NCI-H460 (cell line): ENCODE data around the gene EXOSC10. TPM values are rescaled to one million over a fixed set of nuclear protein-coding genes. Genes with fewer than 3 reads are reported as not detected.

Source experiments
- DNase-seq: peaks from one replicate; pipeline ENCODE4 v3.0.0-alpha.2; 2016; ENCODE audit warnings: low read depth; ENCODE audit errors: extremely low read depth
- polyA plus RNA-seq: library from polyadenylated mRNA; depleted of rRNA; stranded (reverse); fragments of >200 nt; gene quantifications from 2 replicates; pipeline ENCODE4 v1.2.3, GENCODE V29; 2014; cell fraction: nucleus; rRNA removed
- total RNA-seq: library from RNA; depleted of rRNA; stranded (reverse); fragments of >200 nt; shearing (Covaris generic); gene quantifications from 2 replicates; pipeline ENCODE4 v1.2.3, GENCODE V29; 2014; rRNA removed

EXOSC10 gene
- total RNA-seq: 54.4 and 57.3 TPM in 2 replicates
- 83.8 and 85.9 TPM in 2 replicates for polyA plus RNA-seq

- peak; percentile 85 for DNase-seq
Observed at GRCh38 chr1:11099310-11100148, at the start of gene EXOSC10. EXOSC10 (minus strand) TSS chr1:11099869; CDS start chr1:11099831, 38 bp downstream.

DNA sequence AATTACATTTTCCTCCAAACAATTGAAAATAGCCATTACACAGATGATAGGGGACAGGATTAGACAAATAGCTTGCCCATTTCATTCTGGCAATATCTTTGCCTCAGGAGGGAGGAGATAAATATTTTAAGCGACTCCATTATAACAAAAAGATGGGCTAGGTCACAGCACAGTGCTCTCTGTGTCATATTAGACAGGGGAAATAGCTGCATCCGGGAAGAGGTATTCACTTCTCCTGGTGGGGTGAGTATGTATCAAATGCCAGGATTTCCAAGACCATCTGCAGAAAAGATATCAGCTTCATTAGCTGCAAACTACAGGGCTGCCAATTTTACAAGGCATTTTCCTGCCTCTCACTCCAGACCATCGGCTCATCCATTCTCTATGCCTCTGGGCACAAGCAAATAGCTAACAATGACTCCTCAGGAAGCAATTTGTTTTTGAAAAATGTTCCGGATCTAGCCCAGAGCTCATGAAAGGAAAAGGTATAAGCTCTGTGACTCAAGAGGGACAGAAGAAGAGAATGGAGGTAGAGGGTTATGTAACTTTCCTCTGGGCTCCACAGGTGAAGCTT, 47.6 kb upstream of the EXOSC10 start:
- no peak for DNase-seq

GRCh38 chr1:11145741-11146140, 46.1 kb upstream of the EXOSC10 start:
- DNase-seq: no peak

- no peak for DNase-seq
Observed at GRCh38 chr1:11144570-11145256, 45.0 kb upstream of the EXOSC10 start.

GRCh38 chr1:11143907-11144306, 44.2 kb upstream of the EXOSC10 start:
- no peak for DNase-seq

DNA sequence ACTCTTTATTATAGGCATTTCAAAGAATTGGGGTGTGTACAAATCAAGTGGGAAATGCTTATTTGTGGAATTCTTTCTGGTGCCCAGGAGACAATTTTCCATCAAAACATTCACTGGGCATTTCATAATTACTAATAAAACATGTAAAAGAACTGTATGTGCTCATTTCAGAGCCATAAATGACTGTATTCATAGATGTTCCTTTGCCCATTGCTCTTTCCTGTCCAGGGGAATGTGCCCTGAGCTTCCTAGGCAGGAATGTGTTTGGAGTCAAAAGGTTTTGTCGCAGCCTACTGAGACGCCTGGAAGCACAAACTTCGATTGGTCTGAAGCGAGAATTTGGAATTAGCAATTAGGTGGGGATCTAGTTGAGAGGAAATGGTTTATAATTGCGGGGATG, 43.7 kb upstream of the EXOSC10 start:
- DNase-seq: no peak

GRCh38 chr1:11142618-11143391, 43.1 kb upstream of the EXOSC10 start:
- no peak for DNase-seq

DNA sequence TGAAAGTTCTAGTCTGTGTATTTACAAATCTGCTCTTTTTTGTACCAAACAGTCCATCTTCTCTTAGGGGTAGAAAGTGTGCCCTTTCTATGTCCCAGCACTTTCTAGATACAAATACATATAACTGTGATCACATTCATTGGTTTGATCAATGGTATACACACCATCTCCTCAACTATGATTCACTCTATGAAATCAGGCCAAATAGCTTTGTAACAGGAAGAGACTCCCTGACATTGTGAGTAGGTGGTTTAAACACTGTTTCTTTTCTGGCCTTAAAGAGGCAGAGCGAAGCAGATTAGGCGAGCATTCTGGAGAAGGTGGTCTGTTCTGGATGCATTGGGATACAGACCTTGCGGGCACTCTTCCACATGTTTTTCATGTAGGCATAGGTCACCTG, 39.3 kb upstream of the EXOSC10 start:
- no peak for DNase-seq

GRCh38 chr1:11138029-11138428, 38.4 kb upstream of the EXOSC10 start:
- DNase-seq: no peak

DNA sequence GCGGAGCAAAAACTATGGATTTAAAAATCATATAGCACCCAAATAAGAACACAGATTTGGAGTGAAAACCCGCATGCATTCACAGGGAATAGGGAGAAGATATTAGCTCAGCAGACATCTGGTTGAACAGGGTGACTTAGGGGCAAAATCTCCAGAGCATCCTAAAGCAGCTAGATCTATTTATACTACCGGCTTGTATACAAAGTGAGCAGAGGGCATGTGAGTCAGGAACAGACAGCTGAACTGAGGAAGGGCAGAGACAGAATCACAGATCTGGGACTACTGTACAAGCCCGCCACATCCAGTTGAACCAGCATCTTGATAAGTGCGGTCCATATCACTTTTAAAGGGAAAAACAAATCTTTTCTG, 35.2 kb upstream of the EXOSC10 start:
- DNase-seq: no peak

DNA sequence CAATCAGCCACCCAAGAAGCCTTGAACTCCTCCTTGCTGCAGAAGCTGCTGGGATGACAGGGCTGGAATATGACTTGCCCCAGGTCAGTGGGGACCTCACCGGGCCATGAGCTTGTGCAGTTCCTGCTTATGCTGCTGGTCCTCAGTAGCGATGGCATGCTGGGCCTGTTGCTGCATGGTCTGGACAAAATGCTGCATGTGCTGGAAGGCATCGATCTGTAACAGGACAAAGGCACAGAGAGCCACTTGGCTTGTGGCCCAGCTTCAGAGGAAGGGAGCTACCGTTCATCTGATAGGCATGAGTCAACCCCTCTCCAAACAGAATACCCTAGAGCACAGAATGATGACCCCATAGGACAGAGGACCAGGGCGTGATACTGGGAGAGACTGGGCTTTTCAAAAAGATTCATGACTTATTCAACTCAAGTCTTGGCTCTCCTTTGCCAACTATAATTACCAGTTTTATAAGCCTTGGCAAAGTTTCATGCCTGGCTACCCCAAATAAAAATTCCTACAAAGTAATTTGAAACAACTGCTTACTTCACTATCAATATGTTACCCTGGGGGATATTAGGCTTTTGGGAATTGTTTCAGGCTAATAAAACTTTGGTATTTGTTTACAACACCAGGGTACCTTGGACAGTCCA, 34.7 kb upstream of the EXOSC10 start:
- DNase-seq: no peak

DNA sequence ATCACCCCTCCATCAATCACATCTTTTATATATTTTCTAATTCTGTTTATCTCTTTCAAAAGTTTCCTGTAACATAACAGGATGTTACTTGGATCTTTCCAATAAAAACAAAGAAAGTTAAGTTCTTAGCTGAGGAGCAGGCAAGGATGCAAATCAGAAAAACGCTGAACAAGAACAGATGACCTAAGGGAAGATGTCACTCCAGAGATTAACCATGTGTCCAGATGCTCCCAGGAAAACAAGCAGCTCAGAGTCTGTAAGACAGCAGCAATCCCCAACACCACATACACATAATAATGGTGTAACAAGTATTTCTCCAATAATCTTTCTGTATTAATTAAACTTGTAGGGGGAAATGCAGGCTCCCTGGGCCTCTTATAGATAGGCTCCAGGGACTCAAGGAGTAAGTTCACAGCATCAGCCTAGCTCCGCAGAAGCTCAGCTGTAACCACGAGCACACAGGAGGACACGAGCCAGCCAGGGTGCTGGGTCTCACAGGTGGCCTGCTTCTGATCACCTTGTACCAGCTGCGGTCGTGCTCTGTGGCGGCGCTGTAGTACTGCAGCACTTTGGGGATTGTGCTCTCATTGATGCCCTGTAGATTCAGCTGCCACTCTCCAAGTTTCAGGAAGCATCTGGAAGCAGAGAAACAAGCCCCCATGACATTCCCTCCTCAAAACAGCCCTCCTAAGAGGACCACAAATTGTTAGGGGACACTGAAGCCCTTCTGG, 33.1 kb upstream of the EXOSC10 start:
- DNase-seq: no peak

- no peak for DNase-seq
Observed at GRCh38 chr1:11131816-11132215, 32.1 kb upstream of the EXOSC10 start.

- DNase-seq: no peak
Observed at GRCh38 chr1:11130406-11130805, 30.7 kb upstream of the EXOSC10 start.

DNA sequence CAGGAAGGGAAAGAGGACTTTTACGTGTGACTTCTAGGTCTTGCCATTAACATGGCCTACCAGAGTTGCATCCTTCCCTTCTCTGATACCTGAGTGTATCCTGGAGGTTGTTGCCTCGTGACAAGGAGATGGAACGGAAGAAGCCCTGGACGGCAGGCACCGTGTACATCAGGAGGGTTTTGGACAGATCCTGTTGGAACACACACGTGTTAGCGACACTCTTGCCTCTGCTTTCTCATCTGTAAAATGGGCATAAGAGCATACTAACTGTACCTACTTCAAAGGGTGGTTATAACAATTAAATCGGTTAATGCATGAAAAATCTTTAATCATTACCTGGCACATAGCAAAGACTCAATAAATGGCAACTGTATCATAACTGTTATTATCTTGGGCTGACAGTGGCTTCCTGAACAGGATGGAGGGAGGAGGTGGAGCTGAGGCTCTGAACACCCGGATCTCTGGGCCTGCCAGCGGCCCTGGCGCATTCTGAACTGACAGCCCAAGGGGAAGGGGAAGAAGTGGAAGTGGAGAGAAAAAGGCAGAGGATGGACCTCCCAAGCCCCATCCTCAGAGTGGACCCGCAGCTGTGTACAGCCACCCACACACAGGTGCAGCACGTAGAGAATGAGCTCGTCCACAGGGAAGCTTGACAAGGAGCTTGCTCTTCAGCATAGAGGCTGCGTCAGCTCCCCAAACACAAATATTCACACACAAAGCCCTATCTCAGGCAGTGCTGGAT, 30.2 kb upstream of the EXOSC10 start:
- no peak for DNase-seq

DNA sequence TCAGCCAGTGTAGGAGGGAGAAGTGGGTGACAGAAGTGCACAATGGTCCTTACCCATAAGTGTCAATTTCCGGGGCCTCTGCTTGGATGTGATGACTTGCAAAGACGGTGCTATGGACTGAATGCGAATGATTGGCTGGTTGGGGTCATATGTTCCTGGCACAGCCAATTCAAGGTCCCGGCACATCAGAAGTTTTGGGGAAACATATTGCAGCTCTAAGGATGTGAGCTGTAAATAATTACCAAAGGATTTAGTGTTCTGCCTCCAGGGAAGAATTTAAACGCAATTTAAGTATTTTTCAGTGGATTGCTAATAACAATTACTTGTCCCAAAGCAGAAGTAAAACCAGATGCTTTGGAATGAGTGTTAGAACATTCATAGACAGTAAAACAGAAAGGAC, 26.9 kb upstream of the EXOSC10 start:
- DNase-seq: no peak

GRCh38 chr1:11125931-11126330, 26.3 kb upstream of the EXOSC10 start:
- no peak for DNase-seq

GRCh38 chr1:11124965-11125364, 25.3 kb upstream of the EXOSC10 start:
- DNase-seq: no peak

DNA sequence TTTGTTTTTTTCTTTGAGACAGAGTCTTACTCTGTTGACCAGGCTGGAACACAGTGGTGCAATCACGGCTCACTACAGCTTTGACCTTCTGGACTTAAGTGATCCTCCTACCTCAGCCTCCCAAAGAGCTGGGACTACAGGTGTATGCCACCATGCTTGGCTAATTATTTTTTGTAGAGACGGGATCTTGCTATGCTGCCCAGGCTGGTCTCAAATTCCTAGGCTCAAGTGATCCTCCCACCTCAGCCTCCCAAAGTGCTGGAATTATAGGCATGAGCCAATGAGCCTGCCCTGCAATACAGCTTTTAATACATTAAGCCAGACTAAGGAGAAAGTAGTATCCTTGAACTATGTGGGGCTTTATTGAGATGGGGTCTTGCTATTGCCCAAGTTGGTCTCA, 16.6 kb upstream of the EXOSC10 start:
- DNase-seq: no peak
